Panc1 (cell line): ENCODE results near the gene SLC12A8. TPM values are rescaled to one million over a fixed set of nuclear protein-coding genes. Genes with fewer than 3 reads are reported as not detected.

Source experiments
- ATAC-seq: fragments of 200-7000 bp; cut with Tn5 transposase; 2 replicates; pipeline ENCODE4 v1.9.1; 2020; ENCODE audit warnings: mild to moderate bottlenecking, moderate library complexity
- BruUV-seq: library from RNA; stranded (reverse); fragments of 400-500 nt; replicated peaks from 2 replicates; lab custom pipeline; 2021; lab: Mats Ljungman, UMichigan
- CTCF ChIA-PET: fragments of 300-600 bp; sonication (Branson Sonifier 250); formaldehyde crosslinking; loops from one replicate; lab custom pipeline; 2022; ENCODE audit warnings: antibody characterized with exemption; lab: Charles Lee
- POLR2A ChIA-PET: fragments of 300-600 bp; sonication (Branson Sonifier 250); formaldehyde crosslinking; loops from one replicate; lab custom pipeline; 2022; ENCODE audit warnings: antibody characterized with exemption; lab: Charles Lee
- DNase-seq: peaks from one replicate; pipeline ENCODE4 v3.0.0-alpha.2; 2010; ENCODE audit warnings: low read depth, low spot score
- H3K27ac ChIP-seq: 2 replicates; pipeline ENCODE4 v1.5.1; 2011; ENCODE audit warnings: mild to moderate bottlenecking, low read length, inconsistent platforms
- H3K27me3 ChIP-seq: fragments of 200-500 bp; sonication (Bioruptor generic); 2 replicates; pipeline ENCODE4 v1.6.0; 2014; ENCODE audit warnings: low read length, inconsistent platforms; ENCODE audit not compliant: control insufficient read depth, insufficient read depth
- H3K36me3 ChIP-seq: fragments of 200-500 bp; sonication (Bioruptor generic); 2 replicates; pipeline ENCODE4 v1.5.1; 2014; ENCODE audit warnings: inconsistent platforms, mild to moderate bottlenecking, low read length, moderate library complexity; ENCODE audit not compliant: control insufficient read depth, insufficient read depth
- H3K4me1 ChIP-seq: 2 replicates; pipeline ENCODE4 v1.5.1; 2011; ENCODE audit warnings: inconsistent platforms, mild to moderate bottlenecking, low read length, moderate library complexity; ENCODE audit not compliant: control insufficient read depth, insufficient read depth
- H3K4me3 ChIP-seq, 2 experiments: 2 replicates each; pipeline ENCODE4 v1.5.1; 2011 to 2012; ENCODE audit warnings: low read depth in 2 of 2, low read length in 2 of 2, mild to moderate bottlenecking in 2 of 2, inconsistent platforms in 1 of 2, moderate library complexity in 1 of 2
- H3K9me3 ChIP-seq: fragments of 200-500 bp; sonication (Bioruptor generic); 2 replicates; pipeline ENCODE4 v1.5.1; 2014; ENCODE audit warnings: low read depth, mild to moderate bottlenecking, inconsistent platforms, low read length, moderate library complexity; ENCODE audit not compliant: control insufficient read depth, insufficient read depth
- POLR2AphosphoS5 ChIP-seq: IDR thresholded peaks from 2 replicates; pipeline ENCODE4 v1.6.1; 2012; ENCODE audit warnings: mild to moderate bottlenecking, low read depth, low read length, moderate library complexity
- REST ChIP-seq, 2 experiments: IDR thresholded peaks; 2 replicates each; pipeline ENCODE4 v1.6.1; 2011 to 2012; ENCODE audit warnings: low read depth in 2 of 2, control low read depth in 1 of 2, low read length in 1 of 2, mild to moderate bottlenecking in 1 of 2, moderate library complexity in 1 of 2; ENCODE audit not compliant: insufficient read depth in 1 of 2
- SIN3A ChIP-seq: IDR thresholded peaks from 2 replicates; pipeline ENCODE4 v1.6.1; 2012; ENCODE audit warnings: low read depth, mild to moderate bottlenecking, low read length, moderate library complexity, borderline replicate concordance; ENCODE audit not compliant: insufficient read depth
- TCF7L2 ChIP-seq: IDR thresholded peaks from 2 replicates; pipeline ENCODE4 v1.6.1; 2011; ENCODE audit warnings: mild to moderate bottlenecking, low read depth, low read length, inconsistent platforms
- in situ Hi-C: cut with HindIII; loops from 2 replicates; pipeline ENCODE4 v1.10.0; 2016; ENCODE audit warnings: low sequenced_read_pairs, low pct_unique_long_range_greater_than_20kb
- intact Hi-C: fragments of 100-400 bp; cut with micrococcal nuclease; formaldehyde crosslinking; loops from one replicate; pipeline ENCODE4 v1.10.0; 2022; ENCODE audit not compliant: unreplicated experiment
- total RNA-seq: library from RNA; stranded (reverse); gene quantifications from one replicate; pipeline ENCODE4 v1.2.1, GENCODE V29; 2021; ENCODE audit not compliant: unreplicated experiment
- TF ChIP-seq, protein P1 (sequence below): fragments of 450-650 bp; IDR thresholded peaks from 2 replicates; pipeline ENCODE4 v1.5.1; 2017; ENCODE audit warnings: mild to moderate bottlenecking

SLC12A8 gene
- total RNA-seq, 1 experiment from 2014 or later: 7.0 TPM

- CTCF ChIA-PET: no interaction called here
- intact Hi-C loops: no loop called here
- Histone ChIP-seq H3K9me3 (no peaks in the 10 kb centered on the region), H3K27ac (no peak overlapping the region; the same call in 1 of the 2 replicates), H3K4me3 (no peak overlapping the region), H3K36me3 (no peaks in the 10 kb centered on the region), H3K27me3 (no peaks in the 10 kb centered on the region), H3K4me1 (peaks cover 9% of the 10 kb centered on the region)
- no peak for TF ChIP-seq TCF7L2
- no peak for TF ChIP-seq POLR2AphosphoS5
- POLR2A ChIA-PET: no interaction called here
- ATAC-seq (no peak), DNase-seq (no peak)
- in situ Hi-C loops: no loop called here
- no TSS peak for BruUV-seq
These were observed 71.5 kb downstream of the SLC12A8 start for GRCh38 chr3:125140818-125141595.

DNA sequence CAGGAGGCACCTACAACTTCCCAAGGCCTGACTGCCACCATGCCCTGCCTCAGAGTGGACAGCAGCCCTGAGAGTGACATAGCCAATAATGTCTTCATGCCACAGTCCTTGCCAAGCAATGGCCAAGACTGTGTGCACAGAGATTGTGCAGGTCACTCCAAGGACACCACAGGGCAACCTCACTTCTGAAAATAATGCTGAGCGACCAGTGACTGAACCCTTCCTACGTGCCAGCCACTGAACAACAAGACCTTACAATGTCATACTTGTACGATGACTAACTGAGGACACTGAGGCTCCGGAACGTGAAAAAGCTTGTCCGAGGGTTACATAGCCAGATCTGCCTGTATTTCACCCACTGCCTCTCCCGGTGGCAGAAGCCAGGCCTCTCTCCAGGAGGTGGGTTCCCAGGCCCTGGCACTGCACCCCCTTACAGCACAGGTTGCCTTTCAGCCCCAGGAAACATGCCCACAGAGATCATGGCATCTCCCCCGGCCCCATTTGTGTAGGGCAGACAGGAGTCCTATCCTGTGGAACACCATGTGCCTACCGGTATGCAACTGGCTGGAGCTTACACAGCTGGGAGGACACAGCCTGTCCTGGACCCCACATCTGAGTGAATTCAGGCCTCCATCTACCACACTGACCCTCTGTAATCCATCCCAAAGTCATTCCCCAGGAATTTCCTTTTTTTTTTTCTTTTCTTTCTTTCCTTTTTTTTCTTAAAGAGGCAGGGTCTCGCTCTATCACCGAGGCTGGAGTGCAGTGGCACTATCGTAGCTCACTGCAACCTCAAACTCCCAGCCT lies 72.3 kb downstream of the SLC12A8 start:
- BruUV-seq: no TSS peak
- Histone ChIP-seq H3K9me3 (no peaks in the 10 kb centered on the region), H3K27me3 (no peaks in the 10 kb centered on the region), H3K4me3 (no peak overlapping the region), H3K27ac (no peak overlapping the region; the same call in 1 of the 2 replicates), H3K4me1 (peaks cover 9% of the 10 kb centered on the region), H3K36me3 (no peaks in the 10 kb centered on the region)
- ChIA-PET CTCF (no interaction called here), POLR2A (interaction anchor here (0.6 kb wide), 1 partner anchor 101 kb away, joined by 5 read pairs; no protein-coding TSS in a partner anchor)
- DNase-seq (no peak), ATAC-seq (no peak)
- TF ChIP-seq TCF7L2 (no peak), SIN3A (no peak), REST (IDR thresholded peaks at IDR 0.05; ENCODE audit: insufficient read depth in 1 of 2, low read depth in 2 of 2, low read length in 1 of 2) (no peak), POLR2AphosphoS5 (no peak)
- TF ChIP-seq, protein P1, sequence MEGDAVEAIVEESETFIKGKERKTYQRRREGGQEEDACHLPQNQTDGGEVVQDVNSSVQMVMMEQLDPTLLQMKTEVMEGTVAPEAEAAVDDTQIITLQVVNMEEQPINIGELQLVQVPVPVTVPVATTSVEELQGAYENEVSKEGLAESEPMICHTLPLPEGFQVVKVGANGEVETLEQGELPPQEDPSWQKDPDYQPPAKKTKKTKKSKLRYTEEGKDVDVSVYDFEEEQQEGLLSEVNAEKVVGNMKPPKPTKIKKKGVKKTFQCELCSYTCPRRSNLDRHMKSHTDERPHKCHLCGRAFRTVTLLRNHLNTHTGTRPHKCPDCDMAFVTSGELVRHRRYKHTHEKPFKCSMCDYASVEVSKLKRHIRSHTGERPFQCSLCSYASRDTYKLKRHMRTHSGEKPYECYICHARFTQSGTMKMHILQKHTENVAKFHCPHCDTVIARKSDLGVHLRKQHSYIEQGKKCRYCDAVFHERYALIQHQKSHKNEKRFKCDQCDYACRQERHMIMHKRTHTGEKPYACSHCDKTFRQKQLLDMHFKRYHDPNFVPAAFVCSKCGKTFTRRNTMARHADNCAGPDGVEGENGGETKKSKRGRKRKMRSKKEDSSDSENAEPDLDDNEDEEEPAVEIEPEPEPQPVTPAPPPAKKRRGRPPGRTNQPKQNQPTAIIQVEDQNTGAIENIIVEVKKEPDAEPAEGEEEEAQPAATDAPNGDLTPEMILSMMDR: no peak
- intact Hi-C loops (no loop called here), in situ Hi-C loops (no loop called here)
